Stimulated activated CD8-positive, alpha-beta memory T cell treated with anti-CD3 and anti-CD28 coated beads, Interleukin-12 subunit alpha, Interleukin-12 subunit beta, amount 100 ng/mL, for 4 hours (primary cell): ENCODE measurements around the gene CCDC69.

Experiments
- DNase-seq: peaks from one replicate; pipeline ENCODE4 v3.0.0-alpha.2; 2020; ENCODE audit warnings: low read depth

CCDC69 gene

DNA sequence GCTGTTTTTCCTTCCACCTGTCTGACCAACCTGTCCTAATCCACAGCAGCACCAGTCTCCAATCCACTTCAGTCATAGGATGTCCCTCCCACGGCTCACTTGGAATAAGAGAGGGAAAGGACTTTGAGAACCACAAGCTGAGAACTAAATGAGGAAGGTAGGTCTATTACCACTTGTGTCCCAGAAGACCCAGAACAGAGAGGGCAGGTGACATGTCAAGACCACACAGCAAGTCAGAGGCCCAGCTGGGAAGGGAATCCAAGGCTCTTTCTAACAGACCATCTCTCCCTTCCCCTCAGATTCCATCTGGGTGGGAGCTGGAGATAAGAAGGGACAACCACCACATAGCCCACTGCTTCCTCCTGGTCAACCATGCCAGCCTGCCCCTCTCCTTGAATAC, 81.0 kb downstream of the CCDC69 start:
- DNase-seq = no peak

DNA sequence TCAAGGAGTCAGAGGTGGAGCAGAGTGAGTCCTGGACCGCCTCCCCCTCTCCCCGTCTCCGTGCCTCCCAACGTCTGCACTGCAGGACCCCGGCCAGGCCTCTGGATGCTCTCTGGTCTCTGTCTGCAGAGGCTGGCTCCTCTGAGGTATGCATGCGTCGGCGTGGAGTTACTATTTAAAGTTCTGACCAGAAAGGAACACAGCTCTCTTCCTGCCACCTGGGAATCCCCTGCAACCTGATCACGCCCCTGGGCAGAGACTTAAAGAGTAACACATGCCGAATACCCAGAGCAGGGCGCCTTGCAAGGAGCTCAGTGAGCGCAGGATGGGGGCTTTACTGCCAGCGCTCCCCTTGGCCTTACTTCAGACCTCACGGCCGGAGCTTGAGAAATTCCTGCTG, 82.4 kb downstream of the CCDC69 start:
- DNase-seq = no peak

DNA sequence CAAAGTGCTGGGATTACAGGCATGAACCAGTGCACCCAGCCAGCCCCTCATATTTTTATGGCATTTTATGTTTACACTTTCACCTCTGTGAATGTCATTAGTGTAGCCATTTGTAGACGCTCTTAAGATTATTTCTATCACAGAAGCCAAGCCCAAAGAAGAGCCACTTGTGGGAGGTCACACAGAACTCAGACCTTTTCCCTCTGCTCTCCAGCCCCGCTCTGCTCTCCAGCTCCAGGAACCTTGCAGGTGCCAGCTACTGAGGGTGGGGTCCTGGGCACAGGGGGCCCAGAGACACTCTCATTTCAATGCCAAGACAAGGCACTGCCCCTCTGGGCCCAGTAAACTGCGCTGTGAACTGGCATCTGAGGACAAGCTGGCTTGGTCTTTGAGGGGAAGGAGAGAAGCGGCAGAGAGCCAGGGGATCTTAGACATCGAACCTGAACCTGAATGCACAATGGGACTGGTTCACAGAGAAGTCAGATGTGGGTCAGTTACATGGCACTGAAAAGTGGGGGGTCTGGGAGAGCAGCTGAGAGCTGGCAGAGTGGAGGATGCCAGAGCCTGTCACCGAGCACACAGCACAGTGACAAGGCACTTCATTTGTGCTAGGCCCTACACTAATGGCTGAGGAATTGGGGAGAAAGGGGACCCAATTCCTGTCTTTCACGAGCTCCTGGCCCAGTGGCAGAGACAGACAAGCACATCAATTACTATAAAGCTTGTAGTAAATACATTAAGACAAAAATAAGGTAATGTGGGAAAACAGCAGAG, 83.0 kb downstream of the CCDC69 start:
- no peak for DNase-seq

DNA sequence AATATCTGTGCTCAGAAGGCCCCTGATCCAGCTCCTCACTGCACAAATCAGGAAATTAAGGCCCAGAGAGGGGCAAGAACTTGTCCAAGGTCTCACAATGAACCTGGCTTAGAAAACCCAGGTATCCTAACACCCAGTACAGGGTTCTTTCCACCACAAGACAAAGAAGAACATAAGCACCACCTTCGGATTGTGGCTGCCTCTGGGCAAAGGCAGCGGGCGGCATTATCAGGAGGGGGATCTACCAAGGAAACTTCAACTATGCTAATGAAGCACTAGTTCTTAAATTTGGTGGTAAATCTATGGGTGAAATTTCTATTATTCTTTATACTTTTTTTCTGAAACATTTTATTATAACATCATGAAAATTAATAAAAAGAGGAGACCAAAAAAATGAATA, 84.2 kb downstream of the CCDC69 start:
- DNase-seq = no peak

DNA sequence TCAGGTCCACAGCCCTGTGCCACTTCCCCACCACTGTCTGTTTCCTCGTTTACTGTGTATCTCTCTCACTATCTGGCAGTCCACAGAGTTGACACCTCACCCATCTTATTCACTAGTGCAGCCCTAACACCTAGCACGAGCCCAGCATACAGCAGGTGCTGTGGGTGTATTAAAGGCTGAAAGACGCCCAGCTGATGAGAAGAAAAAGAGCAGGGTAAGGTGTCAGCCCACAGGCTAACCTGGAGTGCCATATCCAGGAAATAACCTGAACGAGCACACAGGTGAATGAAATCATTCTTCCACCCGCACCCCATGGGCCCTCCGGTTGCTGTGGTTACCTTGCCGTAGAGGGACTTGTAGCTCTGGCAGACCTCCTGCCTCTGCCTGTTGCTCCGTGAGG, 84.9 kb downstream of the CCDC69 start:
- no peak for DNase-seq

DNA sequence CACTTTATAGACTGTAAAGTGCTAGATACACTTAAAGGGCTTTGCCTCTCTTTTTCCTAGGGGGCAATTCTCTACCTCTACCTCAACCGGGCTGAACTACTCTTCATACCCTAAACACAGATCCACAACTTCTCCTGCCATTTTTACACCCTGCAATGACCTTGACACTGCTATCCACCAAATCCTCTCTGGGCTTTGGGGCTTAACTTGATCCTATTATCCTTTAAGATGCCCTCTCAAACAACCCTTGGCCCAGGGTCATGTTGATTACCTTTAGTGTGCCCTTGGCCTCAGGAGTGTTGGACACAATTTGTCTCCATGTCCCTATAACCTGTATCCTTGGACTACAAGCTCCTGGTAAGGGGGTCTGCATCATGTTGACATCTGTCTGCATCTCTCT, 85.8 kb downstream of the CCDC69 start:
- no peak for DNase-seq

DNA sequence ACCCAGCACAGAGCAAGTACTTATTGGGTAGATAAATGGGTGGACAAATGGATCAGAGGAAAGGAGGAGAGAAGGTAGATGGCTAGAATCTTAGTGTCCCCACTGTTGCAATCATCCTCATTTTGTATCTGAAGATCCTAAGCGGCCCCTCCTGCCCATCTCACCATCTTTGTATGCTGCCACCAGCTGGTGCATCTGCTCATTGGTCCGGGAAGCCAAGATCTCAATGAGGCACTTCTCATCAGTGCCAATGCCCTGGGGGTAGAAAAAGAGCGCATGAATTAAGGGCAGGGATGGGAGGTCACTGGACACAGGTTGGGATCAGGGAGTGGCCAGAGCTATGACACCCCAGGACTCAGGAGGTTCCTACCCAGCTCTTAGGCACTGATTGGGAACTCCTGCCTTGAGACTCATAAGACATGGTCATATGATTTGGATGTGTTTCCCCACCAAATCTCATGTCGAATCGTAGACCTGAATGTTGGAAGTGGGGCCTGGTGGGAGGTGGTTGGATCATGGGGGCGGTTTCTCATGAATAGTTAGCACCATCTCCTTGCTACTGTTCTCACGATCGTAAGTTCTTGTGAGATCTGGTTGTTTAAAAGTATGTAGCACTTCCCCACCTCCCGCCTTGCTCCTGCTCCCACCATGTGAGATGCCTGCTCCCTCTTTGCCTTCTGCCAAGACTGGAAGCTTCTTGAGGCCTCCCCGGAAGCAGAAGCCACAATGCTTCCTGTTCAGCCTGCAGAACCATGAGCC, 86.6 kb downstream of the CCDC69 start:
- DNase-seq = no peak

DNA sequence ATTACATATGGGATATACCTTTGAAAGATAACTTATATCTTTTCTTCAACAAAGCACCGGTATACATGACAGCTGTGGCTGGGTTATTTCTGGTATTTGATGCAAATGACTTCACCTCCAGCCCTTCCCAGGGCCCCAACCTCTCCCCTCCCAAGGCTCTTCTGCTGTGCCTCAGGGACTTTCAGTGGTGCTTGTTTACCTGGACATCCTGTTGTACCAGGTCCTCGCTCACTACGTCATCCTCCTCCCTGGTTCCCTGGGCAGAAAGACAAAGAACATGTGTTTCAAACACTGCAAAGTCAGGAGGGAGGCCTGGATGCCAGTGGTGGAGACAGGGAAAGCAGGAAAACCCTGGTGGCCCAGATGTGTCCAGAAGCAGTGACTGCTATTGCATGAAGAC, 89.7 kb downstream of the CCDC69 start:
- no peak for DNase-seq

DNA sequence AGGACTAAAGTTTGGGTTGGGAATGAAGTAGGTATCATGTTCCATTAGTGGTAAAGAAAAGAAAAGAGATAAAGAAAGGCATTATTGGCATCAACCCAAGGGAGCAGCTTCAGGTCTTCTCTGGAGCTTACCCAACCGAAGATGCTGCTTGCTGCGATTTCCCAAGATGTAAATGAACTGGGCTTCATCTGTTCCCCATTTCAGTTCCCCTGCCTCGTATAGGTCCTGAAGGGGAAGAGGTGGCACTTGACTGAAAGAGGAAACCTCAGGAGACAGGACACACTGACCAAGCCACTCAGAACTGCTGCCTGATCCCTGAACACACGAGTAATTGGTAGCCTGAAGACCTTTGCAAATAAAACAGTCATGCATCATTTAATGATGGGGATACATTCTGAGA, 90.9 kb downstream of the CCDC69 start:
- no peak for DNase-seq
